Smooth muscle cell (in vitro differentiated cells): ENCODE measurements around the gene HAUS2. TPM values are rescaled to one million over a fixed set of nuclear protein-coding genes. Genes with fewer than 3 reads are reported as not detected.

ENCODE experiments used
- DNase-seq: peaks from one replicate; lab custom pipeline; 2025; ENCODE audit not compliant: unreplicated experiment; lab: John Stamatoyannopoulos, UW
- H2AFZ ChIP-seq: fragments of 200-600 bp; sonication (generic); 2 replicates; pipeline ENCODE4 v1.6.0; 2016; ENCODE audit warnings: antibody characterized with exemption, low read depth, mild to moderate bottlenecking
- H3F3A ChIP-seq: fragments of 200-600 bp; sonication (generic); 2 replicates; pipeline ENCODE4 v1.6.0; 2017; ENCODE audit warnings: antibody characterized with exemption, low read depth
- H3K27ac ChIP-seq: fragments of 200-600 bp; sonication (generic); 2 replicates; pipeline ENCODE4 v1.5.1; 2016; ENCODE audit warnings: low read depth, mild to moderate bottlenecking
- H3K27me3 ChIP-seq: fragments of 200-600 bp; sonication (generic); 2 replicates; pipeline ENCODE4 v1.6.1; 2016; ENCODE audit warnings: low read depth, mild to moderate bottlenecking
- H3K36me3 ChIP-seq: fragments of 200-600 bp; sonication (generic); 2 replicates; pipeline ENCODE4 v1.5.1; 2016; ENCODE audit warnings: low read depth
- H3K4me1 ChIP-seq: fragments of 200-600 bp; sonication (generic); 2 replicates; pipeline ENCODE4 v1.5.1; 2016; ENCODE audit warnings: low read depth
- H3K4me2 ChIP-seq: fragments of 200-600 bp; sonication (generic); 2 replicates; pipeline ENCODE4 v1.6.0; 2016; ENCODE audit warnings: mild to moderate bottlenecking
- H3K4me3 ChIP-seq: fragments of 200-600 bp; sonication (generic); 2 replicates; pipeline ENCODE4 v1.5.1; 2016; ENCODE audit warnings: mild to moderate bottlenecking
- H3K79me2 ChIP-seq: fragments of 200-600 bp; sonication (generic); 2 replicates; pipeline ENCODE4 v1.6.0; 2016; ENCODE audit warnings: low read depth, mild to moderate bottlenecking
- H3K9ac ChIP-seq: fragments of 200-600 bp; sonication (generic); 2 replicates; pipeline ENCODE4 v1.6.0; 2016; ENCODE audit warnings: low read depth
- H3K9me3 ChIP-seq: fragments of 200-600 bp; sonication (generic); replicated peaks from 2 replicates; pipeline ENCODE4 v1.5.1; 2016; ENCODE audit warnings: low read depth
- H4K20me1 ChIP-seq: fragments of 200-600 bp; sonication (generic); 2 replicates; pipeline ENCODE4 v1.6.0; 2016; ENCODE audit warnings: low read depth
- CTCF ChIP-seq: fragments of 200-600 bp; sonication (generic); IDR thresholded peaks from 2 replicates; pipeline ENCODE4 v1.5.1; 2017; ENCODE audit warnings: borderline replicate concordance, mild to moderate bottlenecking, antibody characterized with exemption; ENCODE audit not compliant: insufficient read depth, poor library complexity, severe bottlenecking
- WGBS: methylation state at CpG from one replicate; pipeline ENCODE4 v1.1.7; 2016; ENCODE audit warnings: low lambda C conversion rate; 5-methylcytosine and 5-hydroxymethylcytosine counted together
- polyA plus RNA-seq: library from polyadenylated mRNA; unstranded; fragments of >200 nt; fragmentation: Nextera tagmentation; extraction: Ambion mirVana; gene quantifications from 2 replicates; pipeline ENCODE4 v1.2.1, GENCODE V29; 2016
- total RNA-seq: library from RNA; depleted of rRNA; stranded (reverse); fragments of >200 nt; gene quantifications from 2 replicates; pipeline ENCODE4 v1.2.3, GENCODE V29; 2014

Gene HAUS2
- total and polyA plus RNA-seq, 2 experiments from 2014 or later = 18.4 to 88.4 TPM

GRCh38 chr15:42591238-42591934 lies 42.7 kb downstream of the HAUS2 start:
- H3K9ac ChIP-seq = no peak overlapping the region
- H3K4me1 ChIP-seq = peaks cover 8% of the 10 kb centered on the region
- H2AFZ ChIP-seq = no peak overlapping the region
- no peaks in the 10 kb centered on the region for H3K9me3 ChIP-seq
- H3K27me3 ChIP-seq = no peaks in the 10 kb centered on the region
- DNase-seq = no peak
- peaks cover 7% of the 10 kb centered on the region for H3F3A ChIP-seq
- no peaks in the 10 kb centered on the region for H4K20me1 ChIP-seq
- 81% methylated on average over 10 of the region's 10 CpGs for WGBS
- H3K27ac ChIP-seq = no peak overlapping the region
- no peak overlapping the region for H3K4me2 ChIP-seq
- H3K36me3 ChIP-seq = no peaks in the 10 kb centered on the region
- TF ChIP-seq CTCF = no peak
- no peak overlapping the region for H3K4me3 ChIP-seq
- H3K79me2 ChIP-seq = no peaks in the 10 kb centered on the region

- Histone ChIP-seq H4K20me1 (no peaks in the 10 kb centered on the region), H3K9ac (no peak overlapping the region), H3K79me2 (no peaks in the 10 kb centered on the region), H3F3A (peaks cover 7% of the 10 kb centered on the region), H3K9me3 (no peaks in the 10 kb centered on the region), H3K4me1 (peaks cover 8% of the 10 kb centered on the region), H2AFZ (no peak overlapping the region), H3K4me3 (no peak overlapping the region), H3K4me2 (no peak overlapping the region), H3K27me3 (no peaks in the 10 kb centered on the region), H3K36me3 (no peaks in the 10 kb centered on the region), H3K27ac (peak overlapping the region; percentile 64)
- WGBS = 93% methylated on average over 3 of the region's 3 CpGs
- no peak for TF ChIP-seq CTCF
- no peak for DNase-seq
These were observed 44.1 kb downstream of the HAUS2 start for GRCh38 chr15:42592716-42593115.

GRCh38 chr15:42593143-42593542 lies 44.5 kb downstream of the HAUS2 start:
- Histone ChIP-seq H3F3A (peaks cover 7% of the 10 kb centered on the region), H3K27me3 (no peaks in the 10 kb centered on the region), H3K27ac (peak overlapping the region; percentile 64), H3K36me3 (no peaks in the 10 kb centered on the region), H3K4me1 (peaks cover 8% of the 10 kb centered on the region), H3K9me3 (no peaks in the 10 kb centered on the region), H4K20me1 (no peaks in the 10 kb centered on the region), H3K79me2 (no peaks in the 10 kb centered on the region), H2AFZ (no peak overlapping the region), H3K4me3 (no peak overlapping the region), H3K4me2 (peak overlapping the region; percentile 48), H3K9ac (no peak overlapping the region)
- no peak for TF ChIP-seq CTCF
- no peak for DNase-seq
- 56% methylated on average over 4 of the region's 4 CpGs for WGBS

GRCh38 chr15:42594095-42594494 lies 45.5 kb downstream of the HAUS2 start:
- no peak overlapping the region for H3K9ac ChIP-seq
- H3K27ac ChIP-seq = peak overlapping the region; percentile 64
- no peaks in the 10 kb centered on the region for H4K20me1 ChIP-seq
- H3F3A ChIP-seq = peaks cover 7% of the 10 kb centered on the region
- no peaks in the 10 kb centered on the region for H3K27me3 ChIP-seq
- H3K4me1 ChIP-seq = peaks cover 8% of the 10 kb centered on the region
- DNase-seq = no peak
- H3K4me3 ChIP-seq = no peak overlapping the region
- H3K36me3 ChIP-seq = no peaks in the 10 kb centered on the region
- TF ChIP-seq CTCF = no peak
- no peaks in the 10 kb centered on the region for H3K9me3 ChIP-seq
- WGBS = 55% methylated on average over 5 of the region's 5 CpGs
- peak overlapping the region; percentile 22 for H3K4me2 ChIP-seq
- H3K79me2 ChIP-seq = peaks cover 6% of the 10 kb centered on the region
- H2AFZ ChIP-seq = no peak overlapping the region
